ENCODE data around the gene FAAP20.
A peak's percentile ranks its signal among the peaks of the same experiment; 100 is the strongest.

Gene FAAP20

GRCh38 chr1:2190491-2190976, 4.0 kb downstream of the FAAP20 start:
- H4K8ac ChIP-seq (ENCODE audit: low read depth, low read length): peak overlapping the region; percentile 45
- H2BK120ac ChIP-seq (ENCODE audit: insufficient read depth, low read length, poor library complexity): no peak overlapping the region
- H3K4me2 ChIP-seq (ENCODE audit: low read length): no peak overlapping the region
- H3K4me3 ChIP-seq (ENCODE audit: low read depth, low read length): no peak overlapping the region
- H3K27me3 ChIP-seq (ENCODE audit: insufficient read depth, low read length): no peaks in the 10 kb centered on the region
- peak overlapping the region; percentile 83 for H3K27ac ChIP-seq (ENCODE audit: low read depth, low read length)
- peaks cover 9% of the 10 kb centered on the region for H3K79me2 ChIP-seq (ENCODE audit: control insufficient read depth, insufficient read depth, low read length, poor library complexity)
- no peak overlapping the region for H2AK5ac ChIP-seq (ENCODE audit: low read length)
- H3K23ac ChIP-seq (ENCODE audit: low read length): no peak overlapping the region
- H2AFZ ChIP-seq (ENCODE audit: insufficient read depth, low read length, poor library complexity): no peak overlapping the region
- H3K9me3 ChIP-seq (ENCODE audit: insufficient read depth, low read depth, low read length): peaks cover 3% of the 10 kb centered on the region
- WGBS (ENCODE audit: extremely low coverage, insufficient coverage, insufficient read length): no CpG with 5 or more reads among the region's 19 CpGs
- H3K18ac ChIP-seq (ENCODE audit: low read length): peak overlapping the region; percentile 27
- H2BK5ac ChIP-seq (ENCODE audit: low read depth, low read length, poor library complexity): no peak overlapping the region
- peak overlapping the region; percentile 68 for H2BK12ac ChIP-seq (ENCODE audit: low read length)
- peak overlapping the region; percentile 37 for H4K12ac ChIP-seq (ENCODE audit: low read depth, low read length)
- H3K79me1 ChIP-seq (ENCODE audit: low read length): peaks cover 21% of the 10 kb centered on the region
- peak overlapping the region; percentile 48 for H3K14ac ChIP-seq (ENCODE audit: low read length)
- H3K9ac ChIP-seq (ENCODE audit: low read length): no peak overlapping the region
- peaks cover 29 to 37% of the 10 kb centered on the region in 2 experiments for H3K4me1 ChIP-seq (ENCODE audit: control insufficient read depth in 1 of 2, insufficient read depth in 2 of 2, low read length in 2 of 2)
- peak overlapping the region; percentile 72 for H4K91ac ChIP-seq (ENCODE audit: low read depth, low read length)
- DNase-seq: peak in 1 of 2 donors; percentile 19
- H3K36me3 ChIP-seq (ENCODE audit: control insufficient read depth in 1 of 2, insufficient read depth in 2 of 2, low read length in 2 of 2): peaks cover 17 to 21% of the 10 kb centered on the region in 2 experiments
- no peak overlapping the region for H3K4ac ChIP-seq (ENCODE audit: low read depth, low read length)

DNA sequence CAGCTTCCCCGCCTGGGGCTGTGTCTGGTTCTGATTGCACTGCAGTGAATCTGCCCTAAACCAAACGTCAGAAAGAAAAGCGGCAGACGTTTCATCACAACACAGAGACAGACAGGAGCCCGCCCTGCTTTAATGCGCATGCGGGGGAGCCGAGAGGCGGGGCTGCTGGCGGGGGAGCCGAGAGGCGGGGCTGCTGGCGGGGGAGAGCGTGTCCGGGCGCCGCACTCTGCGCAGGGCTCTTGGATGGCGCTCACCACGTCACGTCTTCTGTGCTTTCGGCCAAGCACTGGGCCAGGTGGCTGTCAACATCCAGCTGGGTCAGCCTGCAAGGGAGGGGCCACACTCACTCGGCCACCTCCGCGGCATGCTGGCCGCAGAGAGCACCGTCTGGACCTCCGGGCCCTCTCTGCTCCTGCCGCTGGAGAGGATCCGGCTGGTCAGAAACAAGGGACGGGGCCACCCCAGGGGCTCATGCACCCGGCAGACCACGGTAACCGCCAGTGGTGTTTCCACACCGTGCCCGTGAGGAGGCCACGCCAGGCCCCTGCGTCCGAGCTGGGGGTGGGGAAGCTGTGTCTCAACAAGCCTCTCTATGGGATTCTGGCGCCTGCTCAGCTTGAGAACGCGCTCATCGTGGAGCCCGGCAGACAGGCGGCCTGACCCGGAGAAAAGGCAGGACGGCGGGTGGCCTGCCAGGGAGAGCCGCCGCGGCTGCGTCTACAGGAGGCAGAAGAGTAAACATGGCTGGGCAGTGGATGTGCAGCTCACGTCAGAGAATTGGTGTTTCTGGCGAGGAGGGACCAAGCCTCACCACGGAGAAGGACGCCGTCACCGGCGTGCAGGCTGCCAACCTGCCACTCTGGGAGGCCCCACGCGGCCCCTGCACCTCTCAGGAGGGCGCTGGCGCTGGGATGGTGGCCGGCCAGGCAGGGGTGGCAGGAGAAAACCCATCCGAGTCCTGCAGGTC, 4.8 kb downstream of the FAAP20 start:
- H3K79me1 ChIP-seq (ENCODE audit: low read length): peaks cover 13% of the 10 kb centered on the region
- H2AFZ ChIP-seq (ENCODE audit: insufficient read depth, low read length, poor library complexity): peak overlapping the region; percentile 12
- peaks cover 29 to 35% of the 10 kb centered on the region in 2 experiments for H3K4me1 ChIP-seq (ENCODE audit: control insufficient read depth in 1 of 2, insufficient read depth in 2 of 2, low read length in 2 of 2)
- H3K4me3 ChIP-seq (ENCODE audit: low read depth, low read length): peak overlapping the region; percentile 52
- H3K79me2 ChIP-seq (ENCODE audit: control insufficient read depth, insufficient read depth, low read length, poor library complexity): peaks cover 9% of the 10 kb centered on the region
- H3K9me3 ChIP-seq (ENCODE audit: insufficient read depth, low read depth, low read length): peaks cover 3% of the 10 kb centered on the region
- H2BK120ac ChIP-seq (ENCODE audit: insufficient read depth, low read length, poor library complexity): no peak overlapping the region
- H3K27ac ChIP-seq (ENCODE audit: low read depth, low read length): peak overlapping the region; percentile 83
- H3K9ac ChIP-seq (ENCODE audit: low read length): peak overlapping the region; percentile 43
- no peaks in the 10 kb centered on the region for H3K27me3 ChIP-seq (ENCODE audit: insufficient read depth, low read length)
- peak overlapping the region; percentile 61 for H3K4ac ChIP-seq (ENCODE audit: low read depth, low read length)
- peak overlapping the region; percentile 45 for H4K8ac ChIP-seq (ENCODE audit: low read depth, low read length)
- H4K12ac ChIP-seq (ENCODE audit: low read depth, low read length): peak overlapping the region; percentile 37
- peak overlapping the region; percentile 60 for H2AK5ac ChIP-seq (ENCODE audit: low read length)
- peak overlapping the region; percentile 48 for H3K14ac ChIP-seq (ENCODE audit: low read length)
- H3K23ac ChIP-seq (ENCODE audit: low read length): no peak overlapping the region
- peak overlapping the region; percentile 32 for H2BK5ac ChIP-seq (ENCODE audit: low read depth, low read length, poor library complexity)
- H3K18ac ChIP-seq (ENCODE audit: low read length): peak overlapping the region; percentile 27
- peak overlapping the region; percentile 54 for H3K4me2 ChIP-seq (ENCODE audit: low read length)
- peak; percentile 98 to 99 for DNase-seq
- H2BK12ac ChIP-seq (ENCODE audit: low read length): peak overlapping the region; percentile 68
- H3K36me3 ChIP-seq (ENCODE audit: control insufficient read depth in 1 of 2, insufficient read depth in 2 of 2, low read length in 2 of 2): peaks cover 25 to 29% of the 10 kb centered on the region in 2 experiments
- H4K91ac ChIP-seq (ENCODE audit: low read depth, low read length): peak overlapping the region; percentile 72
- no CpG with 5 or more reads among the region's 65 CpGs for WGBS (ENCODE audit: extremely low coverage, insufficient coverage, insufficient read length)

GRCh38 chr1:2188336-2188735, 6.2 kb downstream of the FAAP20 start:
- H2BK12ac ChIP-seq (ENCODE audit: low read length): peak overlapping the region; percentile 23
- peaks cover 24 to 28% of the 10 kb centered on the region in 2 experiments for H3K4me1 ChIP-seq (ENCODE audit: control insufficient read depth in 1 of 2, insufficient read depth in 2 of 2, low read length in 2 of 2)
- DNase-seq: no peak
- H3K79me2 ChIP-seq (ENCODE audit: control insufficient read depth, insufficient read depth, low read length, poor library complexity): peaks cover 5% of the 10 kb centered on the region
- H2BK5ac ChIP-seq (ENCODE audit: low read depth, low read length, poor library complexity): no peak overlapping the region
- H4K12ac ChIP-seq (ENCODE audit: low read depth, low read length): no peak overlapping the region
- H3K4me3 ChIP-seq (ENCODE audit: low read depth, low read length): no peak overlapping the region
- H4K91ac ChIP-seq (ENCODE audit: low read depth, low read length): peak overlapping the region; percentile 11
- H3K9ac ChIP-seq (ENCODE audit: low read length): no peak overlapping the region
- H3K4me2 ChIP-seq (ENCODE audit: low read length): no peak overlapping the region
- H3K79me1 ChIP-seq (ENCODE audit: low read length): peaks cover 8% of the 10 kb centered on the region
- peaks cover 37 to 38% of the 10 kb centered on the region in 2 experiments for H3K36me3 ChIP-seq (ENCODE audit: control insufficient read depth in 1 of 2, insufficient read depth in 2 of 2, low read length in 2 of 2)
- WGBS (ENCODE audit: extremely low coverage, insufficient coverage, insufficient read length): no CpG with 5 or more reads among the region's 16 CpGs
- no peak overlapping the region for H2AFZ ChIP-seq (ENCODE audit: insufficient read depth, low read length, poor library complexity)
- no peaks in the 10 kb centered on the region for H3K27me3 ChIP-seq (ENCODE audit: insufficient read depth, low read length)
- H3K9me3 ChIP-seq (ENCODE audit: insufficient read depth, low read depth, low read length): peaks cover 3% of the 10 kb centered on the region
- H2BK120ac ChIP-seq (ENCODE audit: insufficient read depth, low read length, poor library complexity): no peak overlapping the region
- H2AK5ac ChIP-seq (ENCODE audit: low read length): no peak overlapping the region
- no peak overlapping the region for H4K8ac ChIP-seq (ENCODE audit: low read depth, low read length)
- H3K4ac ChIP-seq (ENCODE audit: low read depth, low read length): no peak overlapping the region
- H3K27ac ChIP-seq (ENCODE audit: low read depth, low read length): no peak overlapping the region
- no peak overlapping the region for H3K14ac ChIP-seq (ENCODE audit: low read length)
- H3K23ac ChIP-seq (ENCODE audit: low read length): no peak overlapping the region
- no peak overlapping the region for H3K18ac ChIP-seq (ENCODE audit: low read length)

- no CpG with 5 or more reads among the region's 13 CpGs for WGBS (ENCODE audit: extremely low coverage, insufficient coverage, insufficient read length)
- H3K79me2 ChIP-seq (ENCODE audit: control insufficient read depth, insufficient read depth, low read length, poor library complexity): peaks cover 5% of the 10 kb centered on the region
- no peak overlapping the region for H4K12ac ChIP-seq (ENCODE audit: low read depth, low read length)
Observed at GRCh38 chr1:2187619-2188018, 7.0 kb downstream of the FAAP20 start.

More at GRCh38 chr1:2187619-2188018, 7.0 kb downstream of the FAAP20 start:
- no peak overlapping the region for H3K14ac ChIP-seq (ENCODE audit: low read length)
- no peaks in the 10 kb centered on the region for H3K27me3 ChIP-seq (ENCODE audit: insufficient read depth, low read length)
- H3K4me2 ChIP-seq (ENCODE audit: low read length): no peak overlapping the region
- H2AK5ac ChIP-seq (ENCODE audit: low read length): no peak overlapping the region
- no peak overlapping the region for H3K18ac ChIP-seq (ENCODE audit: low read length)
- H2AFZ ChIP-seq (ENCODE audit: insufficient read depth, low read length, poor library complexity): no peak overlapping the region
- H3K23ac ChIP-seq (ENCODE audit: low read length): no peak overlapping the region
- H3K9me3 ChIP-seq (ENCODE audit: insufficient read depth, low read depth, low read length): peaks cover 3% of the 10 kb centered on the region
- no peak overlapping the region for H3K27ac ChIP-seq (ENCODE audit: low read depth, low read length)
- H3K79me1 ChIP-seq (ENCODE audit: low read length): peaks cover 8% of the 10 kb centered on the region
- no peak overlapping the region for H4K91ac ChIP-seq (ENCODE audit: low read depth, low read length)
- no peak overlapping the region for H3K4ac ChIP-seq (ENCODE audit: low read depth, low read length)
- no peak overlapping the region for H2BK120ac ChIP-seq (ENCODE audit: insufficient read depth, low read length, poor library complexity)
- no peak for DNase-seq
- H3K4me1 ChIP-seq (ENCODE audit: control insufficient read depth in 1 of 2, insufficient read depth in 2 of 2, low read length in 2 of 2): peaks cover 19 to 22% of the 10 kb centered on the region in 2 experiments
- no peak overlapping the region for H2BK5ac ChIP-seq (ENCODE audit: low read depth, low read length, poor library complexity)
- peaks cover 38 to 39% of the 10 kb centered on the region in 2 experiments for H3K36me3 ChIP-seq (ENCODE audit: control insufficient read depth in 1 of 2, insufficient read depth in 2 of 2, low read length in 2 of 2)
- no peak overlapping the region for H4K8ac ChIP-seq (ENCODE audit: low read depth, low read length)
- no peak overlapping the region for H3K9ac ChIP-seq (ENCODE audit: low read length)
- H2BK12ac ChIP-seq (ENCODE audit: low read length): no peak overlapping the region
- peak overlapping the region; percentile 16 for H3K4me3 ChIP-seq (ENCODE audit: low read depth, low read length)
